GM23248 (cell line): ENCODE measurements around the gene SCN8A.

Experiments
- EZH2 ChIP-seq: fragments of 200-600 bp; sonication (generic); IDR thresholded peaks from 2 replicates; pipeline ENCODE4 v1.6.1; 2018; ENCODE audit warnings: antibody characterized with exemption, mild to moderate bottlenecking; ENCODE audit not compliant: insufficient read depth, poor library complexity, severe bottlenecking
- EZH2phosphoT487 ChIP-seq: fragments of 200-600 bp; sonication (generic); IDR thresholded peaks from 2 replicates; pipeline ENCODE4 v1.6.1; 2018; ENCODE audit warnings: antibody characterized with exemption, moderate library complexity, mild to moderate bottlenecking, low read depth; ENCODE audit not compliant: insufficient read depth

DNA sequence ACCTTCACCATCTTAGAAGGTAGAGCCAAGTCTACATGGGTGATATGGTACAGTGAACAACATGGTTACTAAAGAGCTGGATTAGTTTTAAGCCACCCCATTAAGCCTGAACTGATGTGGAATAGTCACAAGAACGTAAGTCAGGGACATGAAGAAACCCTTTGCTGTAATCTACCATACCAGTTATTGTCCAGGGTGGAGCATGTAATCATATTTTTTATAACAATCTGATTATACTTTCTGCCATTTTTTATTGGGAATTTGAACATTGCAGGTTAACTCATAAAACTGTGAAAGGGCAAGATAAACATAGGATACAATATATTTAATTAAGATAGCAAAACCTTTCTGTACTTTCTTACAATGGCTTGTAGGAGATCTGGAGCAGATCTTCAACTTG lies 153.9 kb downstream of the SCN8A start:
- no peak for TF ChIP-seq EZH2
- no peak for TF ChIP-seq EZH2phosphoT487
